Anterior cingulate cortex (tissue), 58 donors: Measurements from ENCODE around the gene EML6.

ENCODE experiments used
- DNase-seq, 58 donors: peaks; one replicate each; lab custom pipeline; 2025; lab: John Stamatoyannopoulos, UW

EML6 gene

GRCh38 chr2:54787755-54788366 lies 64.4 kb downstream of the EML6 start:
- no peak for DNase-seq

- no peak for DNase-seq
Observed at GRCh38 chr2:54789878-54790277, 66.4 kb downstream of the EML6 start.

GRCh38 chr2:54791831-54792230 lies 68.4 kb downstream of the EML6 start:
- DNase-seq: no peak

- DNase-seq: no peak
Observed at GRCh38 chr2:54797307-54797706, 73.8 kb downstream of the EML6 start.

- DNase-seq: no peak
Observed at GRCh38 chr2:54801352-54801751, 77.9 kb downstream of the EML6 start.

- no peak for DNase-seq
Observed at GRCh38 chr2:54803783-54804751, 80.6 kb downstream of the EML6 start.

- no peak for DNase-seq
Observed at GRCh38 chr2:54805255-54805654, 81.8 kb downstream of the EML6 start.

GRCh38 chr2:54806975-54807374 lies 83.5 kb downstream of the EML6 start:
- no peak for DNase-seq

GRCh38 chr2:54808661-54809060 lies 85.2 kb downstream of the EML6 start:
- DNase-seq: no peak

- DNase-seq: no peak
Observed at GRCh38 chr2:54809819-54810218, 86.4 kb downstream of the EML6 start.

- DNase-seq: no peak
Observed at GRCh38 chr2:54810246-54810645, 86.8 kb downstream of the EML6 start.

GRCh38 chr2:54813584-54813983 lies 90.1 kb downstream of the EML6 start:
- no peak for DNase-seq

- DNase-seq: no peak
Observed at GRCh38 chr2:54814389-54815147, 91.1 kb downstream of the EML6 start.

GRCh38 chr2:54815148-54815539 lies 91.7 kb downstream of the EML6 start:
- no peak for DNase-seq

- peak in 2 of 58 donors; percentile 6 to 10 for DNase-seq
Observed at GRCh38 chr2:54818226-54818625, 94.8 kb downstream of the EML6 start.

- DNase-seq: no peak
Observed at GRCh38 chr2:54820558-54820957, 97.1 kb downstream of the EML6 start.

- DNase-seq: no peak
Observed at GRCh38 chr2:54824567-54824966, 101.1 kb downstream of the EML6 start.

- DNase-seq: no peak
Observed at GRCh38 chr2:54830546-54830945, 107.1 kb downstream of the EML6 start.

- no peak for DNase-seq
Observed at GRCh38 chr2:54831480-54831879, 108.0 kb downstream of the EML6 start.

GRCh38 chr2:54834721-54835120 lies 111.3 kb downstream of the EML6 start:
- DNase-seq: no peak

GRCh38 chr2:54836477-54836876 lies 113.0 kb downstream of the EML6 start:
- DNase-seq: no peak
